Ishikawa (cell line): ENCODE measurements around the gene NUDT19.

Experiments used
- EP300 ChIP-seq: IDR thresholded peaks from 2 replicates; pipeline ENCODE4 v1.6.1; 2012; ENCODE audit warnings: borderline replicate concordance
- FOXM1 ChIP-seq: IDR thresholded peaks from 2 replicates; pipeline ENCODE4 v1.6.1; 2012; ENCODE audit warnings: low read depth, borderline replicate concordance
- TAF1 ChIP-seq: IDR thresholded peaks from 2 replicates; pipeline ENCODE4 v1.6.1; 2012; ENCODE audit warnings: low read depth, mild to moderate bottlenecking
- TF ChIP-seq, protein P1 (sequence below): IDR thresholded peaks from 2 replicates; pipeline ENCODE4 v1.6.1; 2012; ENCODE audit warnings: low read depth, mild to moderate bottlenecking

- TF ChIP-seq, protein P1, sequence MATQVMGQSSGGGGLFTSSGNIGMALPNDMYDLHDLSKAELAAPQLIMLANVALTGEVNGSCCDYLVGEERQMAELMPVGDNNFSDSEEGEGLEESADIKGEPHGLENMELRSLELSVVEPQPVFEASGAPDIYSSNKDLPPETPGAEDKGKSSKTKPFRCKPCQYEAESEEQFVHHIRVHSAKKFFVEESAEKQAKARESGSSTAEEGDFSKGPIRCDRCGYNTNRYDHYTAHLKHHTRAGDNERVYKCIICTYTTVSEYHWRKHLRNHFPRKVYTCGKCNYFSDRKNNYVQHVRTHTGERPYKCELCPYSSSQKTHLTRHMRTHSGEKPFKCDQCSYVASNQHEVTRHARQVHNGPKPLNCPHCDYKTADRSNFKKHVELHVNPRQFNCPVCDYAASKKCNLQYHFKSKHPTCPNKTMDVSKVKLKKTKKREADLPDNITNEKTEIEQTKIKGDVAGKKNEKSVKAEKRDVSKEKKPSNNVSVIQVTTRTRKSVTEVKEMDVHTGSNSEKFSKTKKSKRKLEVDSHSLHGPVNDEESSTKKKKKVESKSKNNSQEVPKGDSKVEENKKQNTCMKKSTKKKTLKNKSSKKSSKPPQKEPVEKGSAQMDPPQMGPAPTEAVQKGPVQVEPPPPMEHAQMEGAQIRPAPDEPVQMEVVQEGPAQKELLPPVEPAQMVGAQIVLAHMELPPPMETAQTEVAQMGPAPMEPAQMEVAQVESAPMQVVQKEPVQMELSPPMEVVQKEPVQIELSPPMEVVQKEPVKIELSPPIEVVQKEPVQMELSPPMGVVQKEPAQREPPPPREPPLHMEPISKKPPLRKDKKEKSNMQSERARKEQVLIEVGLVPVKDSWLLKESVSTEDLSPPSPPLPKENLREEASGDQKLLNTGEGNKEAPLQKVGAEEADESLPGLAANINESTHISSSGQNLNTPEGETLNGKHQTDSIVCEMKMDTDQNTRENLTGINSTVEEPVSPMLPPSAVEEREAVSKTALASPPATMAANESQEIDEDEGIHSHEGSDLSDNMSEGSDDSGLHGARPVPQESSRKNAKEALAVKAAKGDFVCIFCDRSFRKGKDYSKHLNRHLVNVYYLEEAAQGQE, result no peak
- TF ChIP-seq EP300 (no peak), FOXM1 (no peak), TAF1 (no peak)
These were observed 17.4 kb downstream of the NUDT19 start for GRCh38 chr19:32709032-32709431.
